Stimulated activated naive CD8-positive, alpha-beta T cell treated with anti-CD3 and anti-CD28 coated beads, Interleukin-15, amount 100 ng/mL, for 72 hours (primary cell): ENCODE measurements around the gene FLT1.
A peak's percentile ranks its signal among the peaks of the same experiment; 100 is the strongest.

Source experiments
- ATAC-seq: fragments of 150-1000 bp; cut with Tn5 transposase; 2 replicates; pipeline ENCODE4 v1.10.0; 2021; ENCODE audit warnings: mild to moderate bottlenecking, moderate library complexity
- DNase-seq, 2 donors: peaks; one replicate each; pipeline ENCODE4 v3.0.0; 2021 to 2022
- H3K27ac Mint-ChIP-seq, 2 donors: one replicate each; pipeline ENCODE4 v1.8.0; 2022; ENCODE audit warnings: mild to moderate bottlenecking in 2 of 2, mixed read lengths in 2 of 2, moderate library complexity in 2 of 2
- H3K27me3 Mint-ChIP-seq: one replicate; pipeline ENCODE4 v1.8.0; 2022; ENCODE audit warnings: mixed read lengths
- H3K4me1 Mint-ChIP-seq: one replicate; pipeline ENCODE4 v1.8.0; 2022; ENCODE audit warnings: mild to moderate bottlenecking, mixed read lengths
- H3K4me3 Mint-ChIP-seq, 2 donors: one replicate each; pipeline ENCODE4 v1.8.0; 2022; ENCODE audit warnings: mild to moderate bottlenecking in 2 of 2, mixed read lengths in 2 of 2, moderate library complexity in 1 of 2
- H3K9me3 Mint-ChIP-seq, 2 donors: one replicate each; pipeline ENCODE4 v1.8.0; 2022; ENCODE audit warnings: mixed read lengths in 2 of 2

FLT1 gene

DNA sequence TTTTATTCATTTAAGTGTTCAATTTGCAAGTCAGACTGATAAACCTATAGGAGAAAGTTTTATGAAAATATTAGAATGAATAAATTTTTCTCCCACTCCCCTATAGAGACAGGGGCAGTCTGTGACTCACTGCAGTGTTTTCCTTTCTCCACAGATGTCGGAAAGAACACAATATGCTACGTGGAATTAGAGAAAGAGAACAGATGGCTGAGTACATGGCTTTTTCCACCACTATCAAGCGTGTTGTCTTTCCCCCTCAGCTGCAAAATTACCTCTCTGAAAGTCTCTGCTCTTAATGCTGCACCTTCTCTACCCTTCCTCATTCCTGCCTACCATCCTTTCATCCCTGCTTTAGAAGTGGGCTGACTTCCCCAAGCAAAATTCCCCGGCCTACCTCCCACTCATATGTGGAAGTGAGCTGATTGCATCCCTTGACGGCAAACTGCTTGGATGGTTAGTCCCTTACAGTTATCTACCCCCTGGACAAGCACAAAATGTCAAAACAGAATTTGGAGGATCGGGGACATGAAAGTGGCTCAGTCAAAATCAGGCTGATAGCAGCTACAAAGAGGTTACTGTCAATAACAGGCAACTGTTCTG, 30.0 kb downstream of the FLT1 start:
- no peaks in the 10 kb centered on the region for H3K4me1 Mint-ChIP-seq
- ATAC-seq, result no peak
- peak overlapping the region in 1 of 2 donors; percentile 13 for H3K27ac Mint-ChIP-seq
- H3K9me3 Mint-ChIP-seq, result no peaks in the 10 kb centered on the region
- no peaks in the 10 kb centered on the region for H3K27me3 Mint-ChIP-seq
- no peak for DNase-seq
- no peak overlapping the region for H3K4me3 Mint-ChIP-seq

DNA sequence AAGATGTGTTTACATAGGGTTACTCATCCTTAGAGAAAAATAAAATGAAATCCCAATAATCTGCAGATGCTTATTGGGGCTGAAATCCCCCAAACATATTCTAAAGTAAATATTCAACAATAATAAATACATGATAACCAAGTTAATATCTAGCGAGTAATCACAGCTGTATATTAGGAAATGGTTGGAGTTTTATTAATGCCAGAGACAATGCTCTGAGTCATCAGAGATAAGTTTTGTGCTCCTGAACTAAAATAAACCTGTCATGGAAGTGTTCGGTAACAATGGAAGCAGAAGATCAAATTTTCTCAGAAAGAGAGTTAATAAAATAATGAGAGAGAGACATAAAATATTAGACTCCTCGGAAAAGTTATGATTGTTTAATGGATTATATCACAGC, 31.4 kb downstream of the FLT1 start:
- no peak overlapping the region for H3K27ac Mint-ChIP-seq
- H3K9me3 Mint-ChIP-seq, result no peaks in the 10 kb centered on the region
- no peak overlapping the region for H3K4me3 Mint-ChIP-seq

DNA sequence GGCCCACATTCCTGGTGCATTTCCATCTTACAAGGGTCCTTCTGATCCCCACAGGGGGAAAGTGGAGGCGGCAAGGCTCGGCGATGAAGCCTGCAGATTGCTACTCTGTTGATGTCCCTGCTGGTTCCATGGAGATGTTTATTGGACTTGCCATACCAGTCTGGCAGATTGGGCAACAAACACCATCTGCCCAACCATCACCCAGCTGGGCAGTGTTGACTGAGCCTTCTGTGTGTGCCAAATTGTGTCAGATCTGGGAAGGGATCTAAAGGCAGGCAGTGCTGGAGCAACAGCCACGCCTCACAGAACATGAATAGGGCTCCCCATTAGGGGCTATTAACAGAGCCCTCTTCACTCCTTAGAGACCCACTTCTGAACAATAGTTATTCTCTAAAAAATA, 35.0 kb downstream of the FLT1 start:
- Mint-ChIP-seq H3K27me3 (peaks cover 8% of the 10 kb centered on the region), H3K9me3 (no peaks in the 10 kb centered on the region), H3K27ac (no peak overlapping the region), H3K4me3 (no peak overlapping the region), H3K4me1 (no peaks in the 10 kb centered on the region)
- ATAC-seq, result no peak
- no peak for DNase-seq

More for the DNA sequence above, 31.4 kb downstream of the FLT1 start:
- no peak for DNase-seq
- no peak for ATAC-seq
- no peaks in the 10 kb centered on the region for H3K27me3 Mint-ChIP-seq
- H3K4me1 Mint-ChIP-seq, result no peaks in the 10 kb centered on the region

DNA sequence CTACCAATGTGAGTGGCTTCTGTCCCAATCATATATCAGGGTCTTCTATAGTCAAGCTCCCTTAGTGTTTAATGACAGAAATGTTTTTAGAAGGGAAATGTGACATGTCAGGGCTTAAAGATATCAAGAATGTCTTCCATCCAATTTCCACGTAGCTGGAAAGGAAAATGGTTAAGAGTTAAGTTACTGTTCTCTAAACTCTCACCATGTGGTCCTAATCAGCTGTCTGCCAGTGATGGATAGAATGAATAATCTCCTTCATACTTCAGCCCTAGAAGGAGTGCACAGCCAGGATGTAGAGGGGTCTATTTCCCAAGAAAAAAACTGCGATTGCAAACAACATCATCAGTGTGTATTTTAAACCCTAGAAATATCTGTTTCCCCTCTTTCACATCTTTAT, 36.3 kb downstream of the FLT1 start:
- H3K9me3 Mint-ChIP-seq, result no peaks in the 10 kb centered on the region
- ATAC-seq (no peak), DNase-seq (no peak)
- H3K4me1 Mint-ChIP-seq, result no peaks in the 10 kb centered on the region
- peaks cover 8% of the 10 kb centered on the region for H3K27me3 Mint-ChIP-seq
- no peak overlapping the region for H3K27ac Mint-ChIP-seq
- no peak overlapping the region for H3K4me3 Mint-ChIP-seq

DNA sequence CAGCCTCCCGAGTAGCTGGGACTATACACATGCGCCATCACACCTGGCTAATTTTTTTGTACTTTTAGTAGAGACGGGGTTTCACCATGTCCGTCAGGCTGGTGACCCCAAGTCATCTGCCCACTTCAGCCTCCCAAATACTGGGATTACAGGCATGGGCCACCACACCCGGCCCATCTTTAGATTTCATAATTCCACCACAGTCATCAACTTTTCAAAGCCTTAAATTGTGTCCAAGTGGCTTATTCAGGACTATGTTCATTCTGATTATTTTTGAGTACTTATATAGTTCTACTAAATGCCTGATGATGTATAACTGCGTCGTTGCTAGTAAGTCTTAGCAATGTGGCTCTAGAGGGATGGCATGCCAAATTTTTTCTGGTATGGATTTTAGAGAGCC, 36.9 kb downstream of the FLT1 start:
- peaks cover 8% of the 10 kb centered on the region for H3K27me3 Mint-ChIP-seq
- H3K4me1 Mint-ChIP-seq, result no peaks in the 10 kb centered on the region
- ATAC-seq (no peak), DNase-seq (no peak)
- peak overlapping the region in 1 of 2 donors; percentile 23 for H3K27ac Mint-ChIP-seq
- H3K4me3 Mint-ChIP-seq, result no peak overlapping the region
- H3K9me3 Mint-ChIP-seq, result no peaks in the 10 kb centered on the region

DNA sequence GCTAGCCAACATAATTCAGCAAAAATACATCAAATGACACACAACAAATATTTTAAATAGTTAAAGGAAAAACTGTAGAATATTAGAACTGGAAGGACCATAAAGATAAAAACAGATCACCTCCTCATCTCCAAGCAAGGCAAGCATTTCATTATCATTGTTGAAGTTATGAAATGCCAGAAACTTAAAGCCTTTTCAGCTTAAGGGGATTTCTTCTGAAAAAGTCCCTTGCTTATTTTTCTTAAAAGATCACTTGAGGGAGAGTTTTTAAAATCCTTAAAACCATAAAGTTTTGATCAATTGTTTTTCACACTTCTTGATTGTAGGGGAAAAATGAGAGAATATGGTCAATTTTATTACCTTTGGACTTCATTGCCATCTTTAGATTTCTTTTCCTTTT, 37.4 kb downstream of the FLT1 start:
- H3K4me3 Mint-ChIP-seq, result no peak overlapping the region
- no peak overlapping the region for H3K27ac Mint-ChIP-seq
- no peak for DNase-seq
- ATAC-seq, result no peak
- peaks cover 8% of the 10 kb centered on the region for H3K27me3 Mint-ChIP-seq
- no peaks in the 10 kb centered on the region for H3K4me1 Mint-ChIP-seq
- H3K9me3 Mint-ChIP-seq, result no peaks in the 10 kb centered on the region

DNA sequence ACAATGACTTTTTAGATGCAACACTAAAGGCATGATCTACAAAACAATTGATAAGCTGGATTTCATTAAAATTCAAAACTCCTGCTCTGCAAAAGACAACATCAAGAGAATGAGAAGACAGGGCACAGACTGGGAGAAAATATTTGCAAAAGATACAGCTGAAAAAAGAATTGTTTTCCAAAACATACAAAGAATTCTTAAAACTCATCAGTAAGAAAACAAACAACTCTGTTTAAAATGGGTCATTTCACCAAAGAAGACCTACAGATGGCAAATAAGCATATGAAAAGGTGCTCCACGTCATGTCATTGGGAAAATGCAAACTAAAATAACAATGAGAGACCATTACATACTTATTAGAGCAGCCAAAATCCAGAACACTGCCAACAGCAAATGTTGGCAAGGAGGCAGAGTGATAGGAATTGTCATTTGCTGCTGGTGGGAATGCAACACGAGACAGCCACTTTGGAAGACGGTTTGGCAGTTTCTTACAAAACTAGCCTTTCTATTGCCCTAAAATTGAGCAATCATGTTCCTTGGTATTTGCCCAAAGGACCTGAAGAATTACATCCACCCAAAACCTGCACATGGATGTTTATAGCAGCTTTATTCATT, 39.2 kb downstream of the FLT1 start:
- H3K4me1 Mint-ChIP-seq, result no peaks in the 10 kb centered on the region
- ATAC-seq (no peak), DNase-seq (no peak)
- no peak overlapping the region for H3K4me3 Mint-ChIP-seq
- no peak overlapping the region for H3K27ac Mint-ChIP-seq
- peaks cover 8% of the 10 kb centered on the region for H3K27me3 Mint-ChIP-seq
- H3K9me3 Mint-ChIP-seq, result no peaks in the 10 kb centered on the region

DNA sequence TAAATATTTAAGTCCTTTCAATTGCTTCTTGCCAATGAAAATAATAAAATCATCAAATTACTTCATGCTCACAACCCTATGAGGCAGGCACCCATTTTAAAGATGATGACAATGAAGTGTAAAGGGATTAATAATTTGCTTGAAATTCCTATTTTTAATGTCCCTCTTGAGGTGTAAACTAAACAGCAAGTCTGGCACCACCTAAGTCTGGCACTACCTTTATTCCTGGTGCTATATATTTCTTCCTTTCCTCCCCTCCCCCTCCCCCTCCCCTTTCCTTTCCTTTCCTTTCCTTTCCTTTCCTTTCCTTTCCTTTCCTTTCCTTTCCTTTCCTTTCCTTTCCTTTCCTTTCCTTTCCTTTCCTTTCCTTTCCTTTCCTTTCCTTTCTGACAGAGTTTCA, 42.2 kb downstream of the FLT1 start:
- Mint-ChIP-seq H3K27me3 (peaks cover 8% of the 10 kb centered on the region), H3K4me1 (no peaks in the 10 kb centered on the region), H3K27ac (no peak overlapping the region), H3K9me3 (peaks cover 7% of the 10 kb centered on the region in 2 donors), H3K4me3 (no peak overlapping the region)
- DNase-seq (no peak), ATAC-seq (no peak)

DNA sequence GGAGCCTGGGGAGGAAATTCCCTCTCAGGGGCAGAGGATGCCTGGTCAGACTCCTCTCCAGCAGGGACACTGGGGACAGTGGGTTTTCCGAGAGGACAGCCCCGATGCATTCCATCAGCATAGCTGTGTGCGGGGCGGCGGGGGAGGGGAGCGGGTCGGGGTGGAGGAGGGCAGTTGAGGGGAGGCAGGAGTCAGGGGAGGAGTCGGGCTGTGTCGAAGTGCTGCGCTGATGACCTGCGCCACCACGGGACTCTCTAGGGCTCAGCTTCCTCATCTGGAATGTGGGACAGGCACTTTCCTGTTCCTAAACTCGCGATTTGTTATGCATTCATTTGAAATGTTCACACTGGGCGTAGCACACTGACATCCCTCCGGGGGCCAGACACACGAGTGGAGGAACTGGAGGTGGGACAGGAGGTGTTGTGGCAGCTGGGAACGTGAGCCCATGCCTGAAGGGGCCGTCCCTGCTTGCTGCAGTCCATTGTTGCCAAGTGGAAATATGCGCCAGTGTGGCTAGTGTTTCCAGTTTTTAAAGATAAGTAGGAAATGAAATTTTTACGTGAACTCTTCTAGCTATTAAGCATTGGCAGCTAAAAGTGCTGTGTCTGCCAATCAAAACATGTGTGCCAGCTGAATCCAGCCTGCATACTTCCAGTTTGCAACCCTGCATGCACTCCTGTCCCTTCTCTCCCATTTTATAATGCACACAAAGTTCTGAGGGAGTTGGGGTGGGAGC, 43.3 kb downstream of the FLT1 start:
- H3K27ac Mint-ChIP-seq, result no peak overlapping the region
- ATAC-seq (no peak), DNase-seq (no peak)
- H3K9me3 Mint-ChIP-seq, result peaks cover 7 to 9% of the 10 kb centered on the region in 2 donors
- H3K27me3 Mint-ChIP-seq, result peaks cover 8% of the 10 kb centered on the region
- no peak overlapping the region for H3K4me3 Mint-ChIP-seq
- no peaks in the 10 kb centered on the region for H3K4me1 Mint-ChIP-seq

DNA sequence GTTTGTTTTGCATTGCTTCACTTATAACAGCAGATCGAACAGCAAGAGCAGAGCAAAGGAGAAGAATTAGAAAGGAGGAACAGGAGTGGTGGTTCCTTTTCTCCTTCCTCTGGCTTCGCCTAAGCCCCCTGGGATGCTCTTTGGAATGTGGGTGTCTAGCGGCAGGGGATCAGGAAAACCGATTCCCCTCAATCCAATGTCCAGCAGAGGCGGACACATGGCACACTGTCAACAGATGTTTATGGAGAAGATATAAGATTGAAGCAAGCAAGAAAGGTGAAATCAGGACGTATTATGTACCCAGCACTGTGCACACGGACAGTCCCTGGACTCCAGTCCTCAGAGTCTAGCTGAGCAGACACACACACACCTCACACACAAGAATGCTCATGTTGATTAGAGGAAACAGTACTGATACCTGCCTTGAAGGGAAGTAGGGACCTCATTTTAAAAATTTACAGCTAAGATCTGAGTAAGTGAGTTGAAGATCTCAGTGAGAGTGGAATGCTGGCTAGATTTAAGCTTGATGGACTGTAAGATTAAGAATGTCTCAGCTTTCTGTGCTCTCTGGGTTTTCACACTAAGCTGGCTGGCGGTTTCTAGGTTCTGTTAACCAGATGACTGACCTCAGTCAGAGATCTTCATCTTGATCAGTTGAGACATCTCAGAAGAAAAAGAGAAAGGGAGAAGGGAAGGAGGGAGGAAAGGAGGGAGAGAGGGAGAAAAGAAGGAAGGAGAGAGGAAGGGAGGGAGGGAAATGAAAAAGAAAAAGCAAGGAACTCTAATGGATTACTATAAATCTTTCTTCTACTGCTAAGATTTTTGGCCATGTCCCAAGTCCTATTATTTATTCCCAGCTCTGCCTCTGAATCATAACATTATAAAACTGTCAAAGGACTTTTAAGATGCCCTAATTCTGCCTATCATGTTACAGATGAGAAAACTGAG, 44.8 kb downstream of the FLT1 start:
- Mint-ChIP-seq H3K9me3 (peaks cover 7 to 9% of the 10 kb centered on the region in 2 donors), H3K27me3 (peaks cover under 1% of the 10 kb centered on the region)
- no peak for DNase-seq

DNA sequence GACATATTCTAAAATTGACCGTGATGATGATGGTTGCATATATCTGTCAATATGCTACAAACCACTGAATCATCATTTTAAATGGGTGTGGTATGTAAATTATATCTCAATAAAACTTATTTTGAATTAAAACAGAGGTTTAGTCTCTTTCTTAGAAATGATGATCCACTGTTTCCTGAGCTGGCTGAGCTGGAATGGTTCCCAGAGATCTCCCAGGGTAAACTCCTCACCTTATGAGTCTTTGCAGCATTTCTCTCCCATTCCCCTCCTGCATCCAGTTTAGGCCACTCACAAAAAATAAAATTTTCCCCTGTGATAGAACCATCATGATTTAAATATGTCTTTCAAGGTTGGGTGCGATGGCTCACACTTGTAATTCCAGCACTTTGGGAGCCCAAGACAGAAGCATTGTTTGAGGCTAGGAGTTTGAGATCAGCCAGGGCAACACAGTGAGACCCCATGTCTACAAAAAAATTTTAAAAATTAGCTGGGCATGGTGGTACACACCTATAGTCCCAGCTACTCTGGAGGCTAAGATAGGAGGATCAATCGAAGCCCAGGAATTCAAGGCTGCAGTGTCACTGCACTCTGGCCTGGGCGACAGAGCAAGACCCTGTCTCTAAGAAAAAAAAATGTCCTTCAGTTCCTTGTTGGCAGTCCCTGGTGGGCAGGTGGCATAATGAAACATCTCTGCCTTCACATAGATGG, 46.1 kb downstream of the FLT1 start:
- Mint-ChIP-seq H3K27me3 (no peaks in the 10 kb centered on the region), H3K4me1 (no peaks in the 10 kb centered on the region), H3K27ac (no peak overlapping the region), H3K4me3 (no peak overlapping the region), H3K9me3 (peaks cover 9 to 17% of the 10 kb centered on the region in 2 donors)
- ATAC-seq, result no peak
- DNase-seq, result no peak

More for the DNA sequence above, 44.8 kb downstream of the FLT1 start:
- no peak for ATAC-seq
- Mint-ChIP-seq H3K27ac (peak overlapping the region; percentile 17 to 76), H3K4me1 (no peaks in the 10 kb centered on the region), H3K4me3 (no peak overlapping the region)

DNA sequence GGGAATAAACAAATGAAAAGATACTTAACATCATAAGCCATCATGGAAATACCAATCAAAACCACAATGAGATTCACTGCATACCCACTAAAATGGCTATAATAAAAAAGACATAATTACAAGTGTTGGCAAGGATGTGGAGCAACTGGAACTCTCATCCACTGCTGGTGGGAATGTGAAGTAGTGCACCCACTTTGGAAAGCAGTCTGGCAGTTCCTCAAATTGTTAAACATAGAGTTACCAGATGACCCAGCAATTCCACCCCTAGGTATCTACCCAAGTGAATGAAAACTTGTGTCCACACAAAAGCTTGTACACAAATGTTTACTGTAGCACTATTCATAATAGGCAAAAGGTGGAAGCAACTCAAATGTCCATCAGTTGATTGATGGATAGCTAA, 46.9 kb downstream of the FLT1 start:
- H3K27me3 Mint-ChIP-seq, result no peaks in the 10 kb centered on the region
- H3K27ac Mint-ChIP-seq, result peak overlapping the region in 1 of 2 donors; percentile 37
- H3K4me1 Mint-ChIP-seq, result no peaks in the 10 kb centered on the region
- no peak overlapping the region for H3K4me3 Mint-ChIP-seq
- H3K9me3 Mint-ChIP-seq, result peaks cover 15 to 22% of the 10 kb centered on the region in 2 donors
- DNase-seq (no peak), ATAC-seq (no peak)

DNA sequence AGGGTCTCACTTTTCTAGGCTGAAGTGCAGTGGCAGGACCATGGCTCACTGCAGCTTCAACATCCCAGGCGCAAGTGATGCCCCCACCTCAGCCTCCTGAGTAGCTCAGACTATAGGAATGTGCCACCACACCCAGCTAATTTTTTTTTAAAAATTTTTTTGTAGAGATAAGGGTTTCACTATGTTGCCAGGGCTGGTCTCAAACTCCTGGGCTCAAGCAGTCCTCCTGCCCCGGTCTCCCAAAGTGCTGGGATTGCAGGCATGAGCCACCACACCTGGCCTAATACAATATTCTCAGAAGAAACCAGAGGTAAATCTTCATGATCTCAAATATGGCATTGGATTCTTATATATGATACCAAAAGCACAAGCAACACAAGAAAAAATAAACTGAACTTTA, 47.7 kb downstream of the FLT1 start:
- ATAC-seq (no peak), DNase-seq (no peak)
- peaks cover 15 to 22% of the 10 kb centered on the region in 2 donors for H3K9me3 Mint-ChIP-seq
- no peak overlapping the region for H3K4me3 Mint-ChIP-seq
- H3K27me3 Mint-ChIP-seq, result no peaks in the 10 kb centered on the region
- no peak overlapping the region for H3K27ac Mint-ChIP-seq
- no peaks in the 10 kb centered on the region for H3K4me1 Mint-ChIP-seq

DNA sequence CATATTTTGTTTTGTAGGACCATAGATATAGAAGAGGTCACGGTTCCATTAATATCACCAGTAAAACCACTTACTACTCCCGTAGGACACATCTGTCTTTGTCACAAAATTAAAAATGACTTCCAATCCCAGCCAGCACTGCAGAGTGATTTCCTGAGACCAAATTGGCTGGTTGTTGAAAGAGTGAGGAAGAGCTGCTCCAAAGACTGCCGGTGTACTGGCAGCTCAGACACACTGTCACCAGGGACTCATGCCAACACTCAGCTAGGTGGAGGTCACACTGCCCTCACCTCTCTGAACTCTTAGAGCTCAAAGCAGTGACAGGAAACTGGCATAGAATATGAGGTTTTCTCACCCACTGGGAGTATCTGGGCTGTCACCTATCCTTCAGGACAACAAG, 52.1 kb downstream of the FLT1 start:
- Mint-ChIP-seq H3K27me3 (no peaks in the 10 kb centered on the region), H3K9me3 (peaks cover 15% of the 10 kb centered on the region in 2 donors), H3K4me1 (no peaks in the 10 kb centered on the region), H3K4me3 (no peak overlapping the region), H3K27ac (no peak overlapping the region)
- ATAC-seq (no peak), DNase-seq (no peak)

DNA sequence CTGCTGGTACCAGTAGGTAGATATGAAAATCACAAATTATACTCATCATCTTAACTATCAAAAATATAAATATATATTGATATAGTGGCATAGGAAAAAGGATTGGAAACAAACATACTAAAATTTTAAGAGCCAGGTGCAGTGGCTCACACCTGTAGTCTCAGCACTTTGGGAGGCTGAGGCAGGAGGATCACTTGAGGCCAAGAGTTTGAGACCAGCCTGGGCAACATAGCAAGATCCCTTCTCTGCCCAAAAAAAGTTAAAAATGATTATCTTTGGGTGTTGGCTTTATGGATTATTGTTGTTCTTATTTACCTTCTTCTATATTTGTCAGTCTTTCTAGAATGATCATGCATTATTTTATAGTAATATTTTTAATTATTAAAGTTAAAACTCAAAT, 53.4 kb downstream of the FLT1 start:
- Mint-ChIP-seq H3K9me3 (peaks cover 13 to 14% of the 10 kb centered on the region in 2 donors), H3K4me1 (no peaks in the 10 kb centered on the region), H3K27me3 (no peaks in the 10 kb centered on the region), H3K27ac (no peak overlapping the region), H3K4me3 (no peak overlapping the region)
- ATAC-seq, result no peak
- DNase-seq, result no peak
